Dedifferentiated amniotic fluid mesenchymal stem cell (primary cell): ENCODE data around the gene CARNS1.
A peak's percentile ranks its signal among the peaks of the same experiment; 100 is the strongest.
"Not testable (repeated sequence)": the region's sequence is repeated elsewhere in the genome, so short reads cannot be mapped to it uniquely, and the experiment has no call there.

Source experiments
- DNase-seq: peaks from one replicate; pipeline ENCODE4 v3.0.0-alpha.2; 2016; ENCODE audit errors: extremely low spot score

Gene CARNS1

DNA sequence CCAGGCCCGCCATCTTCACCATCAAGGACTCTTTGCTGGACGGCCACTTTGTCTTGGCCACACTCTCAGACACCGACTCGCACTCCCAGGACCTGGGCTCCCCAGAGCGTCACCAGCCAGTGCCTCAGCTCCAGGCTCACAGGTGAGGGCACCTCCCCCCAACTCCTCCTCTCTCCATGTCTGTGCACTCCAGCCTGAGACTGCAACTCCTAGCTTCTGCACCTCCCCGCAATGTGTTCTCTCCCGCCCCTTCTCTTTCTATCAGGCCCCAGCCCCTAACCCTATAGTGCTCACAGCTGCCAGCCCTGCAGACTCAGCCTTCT, 19.3 kb upstream of the CARNS1 start:
- DNase-seq: no peak

- no peak for DNase-seq
Measured at GRCh38 chr11:67396587-67397389, 18.7 kb upstream of the CARNS1 start.

DNA sequence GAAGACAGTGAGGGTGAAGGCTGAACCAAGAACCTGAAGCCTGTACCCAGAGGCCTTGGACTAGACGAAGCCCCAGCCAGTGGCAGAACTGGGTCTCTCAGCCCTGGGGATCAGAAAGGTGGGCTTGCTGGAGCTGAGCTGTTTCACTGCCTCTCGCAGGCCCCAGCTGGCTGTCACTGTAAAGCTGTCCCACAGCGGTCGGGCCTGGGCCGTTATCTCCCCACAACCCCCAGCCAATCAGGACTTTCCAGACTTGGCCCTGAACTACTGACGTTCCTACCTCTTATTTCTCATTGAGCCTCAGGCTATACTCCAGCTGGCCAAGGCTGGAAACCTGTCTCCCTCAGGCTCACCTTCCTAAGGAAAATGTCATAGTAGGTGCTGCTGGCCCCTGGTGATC, 17.9 kb upstream of the CARNS1 start:
- DNase-seq: no peak

GRCh38 chr11:67397986-67398660, 17.4 kb upstream of the CARNS1 start:
- DNase-seq: no peak

DNA sequence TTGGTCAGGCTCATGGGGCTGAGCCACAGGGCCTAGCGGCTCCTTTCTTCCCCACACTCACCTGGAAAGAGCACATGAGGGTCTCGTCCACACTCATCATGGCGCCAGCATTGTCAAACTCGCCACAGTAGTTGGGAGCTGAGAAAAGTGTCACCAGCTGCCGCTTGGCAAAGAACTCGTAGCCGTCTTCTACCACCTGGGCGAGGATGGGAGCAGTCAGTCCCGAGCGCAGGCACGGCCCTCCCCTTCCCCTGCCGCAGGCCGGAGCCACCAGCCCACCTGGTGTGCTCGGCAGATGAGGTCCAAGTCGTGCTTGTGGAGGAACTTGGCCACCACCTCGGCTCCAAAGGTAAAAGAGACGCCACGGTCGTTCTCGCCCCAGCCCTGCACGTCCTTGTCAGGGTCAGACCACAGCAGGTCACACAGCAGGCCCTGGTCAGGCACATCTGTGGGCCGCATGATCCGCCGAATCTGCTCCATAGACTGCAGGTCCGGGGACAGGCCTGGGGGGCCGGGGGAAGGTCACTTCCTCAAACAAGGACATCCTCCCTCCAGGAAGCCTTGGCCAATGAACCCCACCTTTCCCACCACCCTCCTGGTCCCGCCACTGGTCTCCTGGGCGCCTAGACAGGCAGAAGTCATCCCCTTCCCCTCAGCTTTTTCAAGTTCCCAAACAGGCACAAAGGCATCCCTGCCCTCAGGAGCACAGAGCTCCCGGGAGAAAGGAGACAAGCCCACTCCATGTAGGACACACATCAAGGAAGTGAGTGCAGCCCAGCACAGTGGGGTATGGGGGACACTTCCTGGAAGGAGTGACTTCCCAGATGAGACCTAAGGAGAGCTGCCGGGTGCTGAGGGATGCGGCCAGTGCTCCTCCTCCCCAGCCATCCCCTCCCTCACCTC, 16.6 kb upstream of the CARNS1 start:
- no peak for DNase-seq

DNA sequence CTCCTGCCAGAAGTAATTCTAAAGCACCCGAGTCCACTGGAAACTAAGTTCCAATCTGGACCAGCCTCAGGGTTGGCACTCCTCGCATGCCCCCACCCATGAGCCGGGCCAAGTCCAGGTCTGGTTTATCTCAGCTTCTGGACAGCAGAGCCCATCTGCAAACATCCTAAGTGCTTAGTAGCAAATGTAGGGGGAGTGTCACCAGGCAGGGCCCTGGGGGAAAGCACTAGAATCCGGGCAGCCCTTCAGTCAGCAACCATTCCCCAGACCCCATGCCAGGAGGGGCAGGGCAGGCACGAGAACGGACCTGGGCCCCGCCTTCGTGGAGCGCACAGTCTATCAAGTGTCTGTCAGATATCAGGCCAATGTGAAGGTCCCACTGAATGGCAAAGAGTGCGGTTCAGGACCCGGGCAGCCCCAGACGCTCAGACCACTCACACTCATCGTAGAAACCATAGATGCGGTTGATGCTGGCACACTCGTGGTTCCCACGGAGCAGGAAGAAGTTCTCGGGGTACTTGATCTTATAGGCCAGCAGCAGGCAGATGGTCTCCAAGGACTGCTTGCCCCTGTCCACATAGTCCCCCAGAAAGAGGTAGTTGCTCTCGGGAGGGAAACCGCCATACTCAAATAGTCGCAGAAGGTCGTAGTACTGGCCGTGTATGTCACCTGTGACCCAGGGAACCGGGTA, 15.1 kb upstream of the CARNS1 start:
- no peak for DNase-seq

GRCh38 chr11:67400942-67401494, 14.5 kb upstream of the CARNS1 start:
- DNase-seq: no peak

DNA sequence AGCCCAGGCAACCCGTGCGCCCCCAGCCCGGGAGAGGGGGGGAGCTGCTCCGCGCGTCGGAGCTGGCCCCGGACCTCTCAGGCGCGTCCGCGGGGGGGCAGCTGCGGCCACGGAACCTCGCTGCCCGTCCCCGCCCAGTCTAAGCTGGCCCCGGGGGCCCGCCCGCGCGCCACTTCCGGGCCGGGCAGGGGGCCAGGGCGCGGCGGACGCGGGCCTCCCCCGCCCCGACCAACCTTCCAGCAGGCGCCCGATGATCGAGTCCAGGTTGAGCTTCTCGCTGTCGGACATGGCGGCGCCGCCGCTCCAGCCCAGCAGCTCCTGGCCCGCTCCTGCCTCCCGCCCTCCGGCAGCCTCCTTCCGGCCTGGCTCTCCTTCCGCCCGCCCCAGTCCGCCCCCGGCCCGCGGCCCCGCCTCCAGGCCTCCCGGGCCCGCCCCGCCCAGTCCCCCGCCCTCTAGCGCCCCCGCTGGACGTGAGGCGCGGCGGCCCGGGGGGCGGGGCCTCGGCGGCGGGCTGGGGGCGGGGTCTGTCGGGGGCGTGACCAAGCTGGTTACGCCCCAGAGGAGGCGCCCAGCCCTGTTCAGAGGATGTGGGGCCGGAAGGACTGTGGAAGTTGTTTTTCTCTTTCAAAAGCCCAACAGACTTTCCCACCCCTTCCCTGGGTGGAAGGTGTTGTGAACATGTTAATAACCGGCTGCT, 13.8 kb upstream of the CARNS1 start, which contains the start of gene PPP1CA:
TSS of gene PPP1CA (minus strand) at position 364 of the 697 bp plus-strand sequence. CDS start at position 288, 76 bp downstream.
- DNase-seq: peak; percentile 75

- DNase-seq: not testable (repeated sequence)
Measured at GRCh38 chr11:67402192-67402839, 13.2 kb upstream of the CARNS1 start.

DNA sequence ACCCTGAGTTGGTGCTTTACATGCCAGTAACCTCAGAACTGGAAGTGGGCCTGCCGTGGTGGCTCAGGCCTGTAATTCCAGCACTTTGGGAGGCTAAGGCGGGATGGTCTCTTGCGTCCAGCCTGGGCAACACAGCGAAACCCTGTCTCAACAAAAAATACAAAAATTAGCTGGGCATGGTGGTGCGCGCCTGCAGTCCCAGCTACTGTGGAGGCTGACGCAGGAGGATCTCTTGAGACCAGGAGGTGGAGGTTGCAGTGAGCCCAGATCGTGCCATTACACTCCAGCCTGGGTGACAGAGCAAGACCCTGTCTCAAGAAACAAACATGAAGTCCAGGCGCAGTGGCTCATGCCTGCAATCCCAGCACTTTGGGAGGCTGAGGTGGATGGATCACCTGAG, 12.4 kb upstream of the CARNS1 start:
- not testable (repeated sequence) for DNase-seq

DNA sequence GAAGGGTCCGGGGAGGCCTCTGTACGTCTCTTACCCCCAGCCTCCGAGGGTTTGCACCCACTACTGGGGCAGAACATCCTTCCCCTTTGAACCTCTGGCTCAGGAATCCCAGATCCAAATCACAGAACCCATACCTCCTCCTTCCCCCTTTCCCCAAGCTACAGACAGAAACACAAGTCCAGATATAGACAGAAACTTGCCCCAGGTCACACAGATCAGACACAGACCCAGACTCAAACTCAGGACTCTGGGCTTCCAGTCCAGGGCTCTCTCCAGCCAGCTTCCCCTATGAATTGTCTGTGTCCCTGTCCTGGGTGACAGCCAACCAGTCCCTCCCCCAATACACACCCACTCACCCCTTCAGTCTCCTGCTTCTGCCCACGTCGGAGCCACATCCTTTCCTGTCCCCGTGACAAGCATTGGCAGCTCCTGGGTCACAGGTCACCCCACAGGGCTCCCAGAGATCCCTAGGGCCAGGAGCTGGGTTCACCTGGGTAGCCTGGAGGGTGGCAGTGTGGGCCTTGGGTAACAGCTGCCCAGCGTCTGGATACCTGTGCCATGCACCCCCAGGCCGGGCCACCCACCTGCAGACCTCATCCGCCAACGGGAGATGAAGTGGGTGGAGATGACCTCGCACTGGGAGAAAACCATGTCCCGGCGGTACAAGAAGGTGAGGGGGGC, 10.8 kb upstream of the CARNS1 start:
- DNase-seq: no peak

DNA sequence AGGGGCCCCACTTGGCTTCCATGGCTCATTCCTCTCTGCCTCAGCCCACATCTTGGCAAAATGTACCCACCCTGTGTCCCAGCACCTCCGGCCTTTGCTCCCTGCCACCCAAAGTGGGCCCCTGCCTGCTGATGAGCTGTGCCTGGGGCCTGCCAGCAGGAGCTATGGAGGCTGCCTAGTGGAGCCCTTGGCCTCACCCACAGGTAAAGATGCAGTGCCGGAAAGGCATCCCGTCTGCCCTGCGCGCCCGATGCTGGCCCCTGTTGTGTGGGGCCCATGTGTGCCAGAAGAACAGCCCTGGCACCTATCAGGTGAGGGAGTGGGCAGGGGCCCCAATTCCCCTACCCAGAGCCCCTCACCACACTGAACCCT, 10.3 kb upstream of the CARNS1 start:
- DNase-seq: no peak

DNA sequence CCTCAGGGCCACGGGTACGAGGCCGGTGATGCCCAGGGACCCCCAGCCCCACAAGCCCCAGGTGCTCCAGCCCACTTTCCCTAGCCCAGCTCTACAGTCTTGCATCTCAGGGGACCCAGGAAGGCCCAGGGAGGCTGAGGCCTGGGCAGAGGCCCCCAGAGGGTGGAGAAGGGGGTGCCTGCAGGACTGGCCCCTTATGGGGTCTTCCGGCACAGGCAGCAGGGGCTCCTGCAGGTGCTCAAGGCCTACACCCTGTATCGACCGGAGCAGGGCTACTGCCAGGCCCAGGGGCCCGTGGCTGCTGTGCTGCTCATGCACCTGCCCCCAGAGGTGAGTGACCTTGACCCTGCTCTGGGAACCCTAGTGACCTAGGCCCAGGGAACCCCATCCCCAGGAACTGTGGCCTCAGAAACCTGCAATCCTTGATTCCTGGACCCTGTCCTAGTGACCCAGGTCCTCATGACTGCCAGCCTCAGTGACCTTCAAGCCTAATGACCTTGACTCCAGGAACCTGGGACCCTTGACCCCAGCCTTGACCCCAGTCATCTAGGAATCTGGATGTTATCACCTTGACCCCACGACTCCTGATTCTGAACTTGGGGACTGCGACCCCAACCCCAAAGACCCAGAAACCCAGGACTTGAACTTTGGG, 9.7 kb upstream of the CARNS1 start:
- DNase-seq: no peak

DNA sequence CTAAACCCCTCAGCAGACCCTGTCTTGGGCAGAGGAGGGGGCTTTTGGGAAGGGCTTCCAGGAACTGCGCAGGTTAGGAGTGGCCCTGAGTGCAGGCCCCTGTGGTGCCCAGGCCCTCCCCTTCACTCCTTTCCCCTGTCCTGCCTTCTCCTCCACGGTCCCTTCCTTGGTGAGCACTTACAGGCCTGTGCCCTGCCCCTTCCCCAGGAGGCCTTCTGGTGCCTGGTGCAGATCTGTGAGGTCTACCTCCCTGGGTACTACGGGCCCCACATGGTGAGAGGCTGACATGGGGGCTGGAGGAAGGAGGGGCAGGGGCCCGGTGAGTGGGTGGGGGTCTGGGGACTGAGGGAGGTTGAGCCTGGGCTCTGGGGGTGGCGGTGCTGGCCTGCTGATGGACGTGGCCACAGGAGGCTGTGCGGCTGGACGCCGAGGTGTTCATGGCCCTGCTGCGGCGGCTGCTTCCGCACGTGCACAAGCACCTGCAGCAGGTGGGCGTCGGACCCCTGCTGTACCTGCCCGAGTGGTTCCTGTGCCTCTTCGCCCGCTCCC, 9.0 kb upstream of the CARNS1 start:
- no peak for DNase-seq

DNA sequence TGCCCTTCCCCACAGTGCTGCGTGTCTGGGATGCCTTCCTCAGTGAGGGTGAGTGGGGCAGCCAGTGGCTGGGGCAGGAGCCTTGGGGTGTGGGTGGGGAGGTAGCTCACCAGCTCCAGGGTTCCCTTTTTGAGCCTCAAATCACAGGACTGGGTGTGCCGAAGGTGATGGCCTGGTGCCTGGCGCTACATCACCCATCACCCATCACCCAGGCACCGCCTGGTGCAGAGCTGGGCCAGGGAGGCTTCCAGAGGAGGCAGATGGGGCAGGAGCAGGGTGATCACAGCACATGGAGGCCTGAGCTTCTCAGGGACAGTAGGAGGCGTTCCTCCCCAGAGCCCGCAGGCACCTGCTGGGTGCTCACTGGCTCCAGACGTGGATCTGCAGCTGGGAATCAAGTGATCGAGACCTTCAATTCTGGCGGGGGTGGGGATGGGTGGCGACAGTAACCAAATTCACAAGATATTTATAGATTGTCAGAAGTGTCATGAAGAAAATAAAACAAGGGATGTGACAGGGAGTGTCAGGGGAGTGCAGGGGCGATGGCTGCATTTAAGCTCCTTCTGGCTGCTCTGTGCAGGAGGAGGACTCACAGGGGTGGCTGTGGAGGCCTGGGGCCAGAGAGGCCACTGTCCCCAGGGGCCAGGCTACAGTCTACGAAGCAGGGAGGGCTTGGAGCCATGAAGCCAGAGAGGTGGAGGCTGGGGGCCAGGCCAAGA, 8.3 kb upstream of the CARNS1 start:
- DNase-seq: no peak

- no peak for DNase-seq
Measured at GRCh38 chr11:67407688-67408163, 7.8 kb upstream of the CARNS1 start.

DNA sequence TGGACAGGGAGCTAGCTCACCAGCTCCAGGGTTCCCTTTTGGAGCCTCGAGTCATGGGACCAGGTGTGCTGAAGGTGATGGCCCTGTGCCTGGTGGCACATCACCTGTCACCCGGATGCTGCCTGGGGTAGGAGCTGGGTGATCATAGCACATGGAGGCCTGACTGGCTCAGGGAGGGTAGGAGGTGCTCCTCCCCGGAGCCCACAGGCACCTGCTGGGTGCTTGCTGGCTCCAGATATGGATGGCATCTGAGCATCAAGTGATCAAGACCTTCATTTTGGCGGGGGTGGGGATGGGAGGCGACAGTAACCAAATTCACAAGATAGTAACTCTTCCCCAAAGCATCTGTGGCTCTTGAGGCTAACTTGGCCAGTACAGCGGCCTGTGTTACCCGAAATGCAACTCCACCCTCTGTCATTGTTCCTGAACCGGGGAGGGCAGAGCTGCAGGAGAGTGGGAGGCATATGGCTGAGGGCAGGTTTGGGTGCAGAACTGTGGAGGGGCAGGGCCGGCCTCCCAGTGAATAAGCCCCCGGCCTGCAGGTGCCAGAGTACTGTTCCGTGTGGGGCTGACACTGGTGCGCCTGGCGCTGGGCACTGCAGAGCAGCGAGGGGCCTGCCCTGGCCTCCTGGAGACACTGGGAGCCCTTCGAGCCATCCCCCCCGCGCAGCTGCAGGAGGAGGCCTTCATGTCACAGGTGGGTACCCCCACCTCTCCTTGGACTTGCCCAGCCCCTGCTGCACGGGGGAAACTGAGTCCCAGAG, 6.9 kb upstream of the CARNS1 start:
- no peak for DNase-seq
